PC-9 (cell line): ENCODE measurements around the gene USP3.
"Not testable (repeated sequence)": the region's sequence is repeated elsewhere in the genome, so short reads cannot be mapped to it uniquely, and the experiment has no call there.

Experiments
- EZH2 ChIP-seq: fragments of 200-600 bp; sonication (generic); IDR thresholded peaks from 2 replicates; pipeline ENCODE4 v1.8.0; 2017; ENCODE audit warnings: antibody characterized with exemption, low read depth
- TF ChIP-seq, protein P1 (sequence below): fragments of 200-600 bp; sonication (generic); conservative IDR thresholded peaks from 2 replicates; pipeline ENCODE4 v1.6.1; 2017; ENCODE audit warnings: mixed run types, antibody characterized with exemption, mild to moderate bottlenecking, moderate library complexity

DNA sequence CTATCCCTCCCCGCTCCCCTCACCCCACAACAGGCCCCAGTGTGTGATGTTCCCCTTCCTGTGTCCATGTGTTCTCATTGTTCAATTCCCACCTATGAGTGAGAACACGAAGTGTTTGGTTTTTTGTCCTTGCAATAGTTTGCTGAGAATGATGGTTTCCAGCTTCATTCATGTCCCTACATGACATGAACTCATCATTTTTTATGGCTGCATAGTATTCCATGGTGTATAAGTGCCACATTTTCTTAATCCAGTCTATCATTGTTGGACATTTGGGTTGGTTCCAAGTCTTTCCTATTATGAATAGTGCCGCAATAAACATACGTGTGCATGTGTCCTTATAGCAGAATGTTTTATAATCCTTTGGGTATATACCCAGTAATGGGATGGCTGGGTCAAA, 112.8 kb downstream of the USP3 start:
- TF ChIP-seq, protein P1, sequence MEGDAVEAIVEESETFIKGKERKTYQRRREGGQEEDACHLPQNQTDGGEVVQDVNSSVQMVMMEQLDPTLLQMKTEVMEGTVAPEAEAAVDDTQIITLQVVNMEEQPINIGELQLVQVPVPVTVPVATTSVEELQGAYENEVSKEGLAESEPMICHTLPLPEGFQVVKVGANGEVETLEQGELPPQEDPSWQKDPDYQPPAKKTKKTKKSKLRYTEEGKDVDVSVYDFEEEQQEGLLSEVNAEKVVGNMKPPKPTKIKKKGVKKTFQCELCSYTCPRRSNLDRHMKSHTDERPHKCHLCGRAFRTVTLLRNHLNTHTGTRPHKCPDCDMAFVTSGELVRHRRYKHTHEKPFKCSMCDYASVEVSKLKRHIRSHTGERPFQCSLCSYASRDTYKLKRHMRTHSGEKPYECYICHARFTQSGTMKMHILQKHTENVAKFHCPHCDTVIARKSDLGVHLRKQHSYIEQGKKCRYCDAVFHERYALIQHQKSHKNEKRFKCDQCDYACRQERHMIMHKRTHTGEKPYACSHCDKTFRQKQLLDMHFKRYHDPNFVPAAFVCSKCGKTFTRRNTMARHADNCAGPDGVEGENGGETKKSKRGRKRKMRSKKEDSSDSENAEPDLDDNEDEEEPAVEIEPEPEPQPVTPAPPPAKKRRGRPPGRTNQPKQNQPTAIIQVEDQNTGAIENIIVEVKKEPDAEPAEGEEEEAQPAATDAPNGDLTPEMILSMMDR, result not testable (repeated sequence)
- TF ChIP-seq EZH2, result not testable (repeated sequence)
